NCI-H524 (cell line): ENCODE data around the gene MFAP2.
"Not testable (repeated sequence)": the region's sequence is repeated elsewhere in the genome, so short reads cannot be mapped to it uniquely, and the experiment has no call there.

Experiments
- DNase-seq, 2 experiments: peaks; one replicate each; lab custom pipeline; 2025; lab: John Stamatoyannopoulos, UW

The MFAP2 gene

DNA sequence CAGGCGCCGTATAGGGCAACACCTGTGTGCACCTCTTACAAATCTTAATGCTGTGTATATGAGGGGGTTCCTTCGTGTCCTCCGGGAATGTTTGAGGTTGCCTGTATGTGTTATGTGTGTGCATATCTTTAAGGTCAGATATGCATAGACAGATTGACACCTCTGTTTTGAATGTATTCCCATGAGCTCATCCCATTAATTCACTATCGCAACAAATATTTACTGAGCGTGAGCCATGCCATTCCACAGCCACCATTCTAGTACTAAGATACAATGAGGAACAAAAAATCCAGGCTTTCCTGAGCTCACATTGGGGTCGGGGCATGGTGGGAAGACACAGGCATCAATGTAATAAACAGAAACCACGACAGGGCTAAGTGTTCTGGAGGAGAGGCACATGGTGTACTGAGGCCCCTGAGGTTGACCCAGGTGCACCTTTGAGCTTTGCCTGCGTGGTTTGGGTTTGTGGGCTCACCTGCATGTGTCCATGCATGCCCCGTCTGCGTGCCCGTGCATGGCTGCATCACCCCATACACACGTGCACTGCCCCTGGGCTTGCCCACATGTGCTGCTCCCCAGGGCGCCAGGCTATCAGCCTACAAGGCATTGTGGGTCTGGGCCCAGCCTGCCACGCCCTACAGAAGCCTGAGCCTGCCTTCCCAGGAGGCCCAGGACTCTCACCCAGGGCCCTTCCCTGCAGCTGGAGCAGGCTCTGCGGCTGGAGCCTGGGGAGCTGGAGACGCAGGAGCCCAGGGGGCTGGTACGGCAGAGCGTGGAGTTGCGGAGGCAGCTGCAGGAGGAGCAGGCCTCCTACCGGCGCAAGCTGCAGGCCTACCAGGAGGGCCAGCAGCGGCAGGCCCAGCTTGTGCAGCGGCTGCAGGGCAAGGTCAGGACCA, 51.0 kb downstream of the MFAP2 start:
- not testable (repeated sequence) for DNase-seq

DNA sequence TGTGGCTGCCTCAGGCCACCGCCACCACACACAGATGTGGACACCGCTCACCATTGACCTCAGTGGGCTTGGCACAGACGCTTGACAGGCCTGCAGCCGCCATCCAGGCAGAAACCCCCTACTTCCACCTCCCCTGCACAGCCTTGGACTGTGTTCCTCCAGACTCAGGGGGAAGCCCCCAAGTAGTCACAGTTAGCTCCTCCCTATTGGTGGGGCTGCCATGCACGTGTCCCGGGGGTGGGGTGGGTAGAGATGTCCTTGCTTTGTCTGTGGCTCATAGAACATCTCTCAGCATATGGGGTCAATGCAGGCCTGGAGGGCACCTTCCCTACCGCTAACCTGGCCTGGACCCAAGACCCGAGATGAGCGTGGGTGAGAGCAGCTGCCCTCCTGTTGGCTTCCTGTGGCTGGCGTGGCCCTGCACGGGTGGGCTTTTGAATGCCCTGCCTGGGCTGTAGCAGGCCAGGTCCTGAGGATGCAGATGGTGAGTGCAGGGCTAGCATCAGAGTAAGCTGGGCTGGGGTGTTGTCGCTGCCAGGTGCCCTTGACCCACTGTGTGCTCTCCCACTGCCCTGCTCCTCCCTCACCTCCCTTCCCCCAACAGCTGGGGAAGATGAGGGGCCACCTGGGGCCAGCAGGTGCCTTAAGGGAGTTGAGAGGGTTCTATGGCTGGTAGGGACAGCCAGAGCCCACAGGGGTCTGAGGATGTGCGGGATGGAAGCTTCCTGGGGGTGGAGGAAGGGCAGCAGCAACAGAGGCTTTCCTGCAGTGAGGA, 52.5 kb downstream of the MFAP2 start:
- DNase-seq = no peak

DNA sequence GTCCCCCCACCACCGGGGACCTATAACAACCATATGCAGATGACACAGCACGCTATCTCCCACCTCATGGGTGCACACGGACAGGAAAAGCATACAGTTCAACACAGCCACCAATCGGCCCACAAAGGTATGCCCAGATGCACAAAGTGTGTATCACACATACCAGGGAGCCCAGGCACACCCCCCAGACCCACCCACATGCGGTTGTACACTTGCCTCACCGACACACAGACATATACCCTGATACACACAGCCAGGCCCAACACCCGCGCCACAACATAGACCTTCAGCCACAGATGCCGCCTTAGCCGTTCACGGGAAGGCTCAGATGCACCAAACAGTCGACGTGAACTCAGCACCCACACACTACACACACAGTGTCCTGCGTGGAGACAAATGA, 53.2 kb downstream of the MFAP2 start:
- DNase-seq = no peak

DNA sequence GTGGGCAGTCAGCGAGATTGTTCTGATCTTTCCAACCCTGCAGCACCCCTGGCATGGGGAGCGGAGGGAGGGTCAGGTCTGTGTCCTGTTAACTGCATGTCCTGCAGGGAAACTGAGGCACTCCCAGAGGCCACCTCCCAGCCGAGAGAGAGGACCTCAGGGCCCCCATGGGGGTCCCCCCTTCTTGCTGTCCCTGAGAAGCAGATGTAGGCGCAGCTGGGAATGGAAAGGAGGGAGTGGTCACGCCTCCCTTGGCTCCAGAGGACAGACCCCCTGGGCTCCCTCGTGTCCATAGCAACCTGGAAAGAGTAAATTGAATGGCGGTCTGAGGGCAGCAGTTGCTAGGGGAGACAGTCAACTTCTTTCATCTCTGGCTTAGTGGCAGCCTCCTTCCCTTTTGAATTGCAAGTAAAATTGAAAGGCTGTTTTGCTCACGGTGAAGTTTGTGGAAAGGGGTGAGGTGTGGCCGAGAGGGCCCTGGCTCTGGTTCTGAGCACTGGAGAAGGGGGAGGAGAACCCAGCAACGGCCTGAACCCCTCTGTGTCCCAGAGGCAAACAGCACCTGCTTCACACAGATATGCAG, 53.8 kb downstream of the MFAP2 start:
- no peak for DNase-seq

DNA sequence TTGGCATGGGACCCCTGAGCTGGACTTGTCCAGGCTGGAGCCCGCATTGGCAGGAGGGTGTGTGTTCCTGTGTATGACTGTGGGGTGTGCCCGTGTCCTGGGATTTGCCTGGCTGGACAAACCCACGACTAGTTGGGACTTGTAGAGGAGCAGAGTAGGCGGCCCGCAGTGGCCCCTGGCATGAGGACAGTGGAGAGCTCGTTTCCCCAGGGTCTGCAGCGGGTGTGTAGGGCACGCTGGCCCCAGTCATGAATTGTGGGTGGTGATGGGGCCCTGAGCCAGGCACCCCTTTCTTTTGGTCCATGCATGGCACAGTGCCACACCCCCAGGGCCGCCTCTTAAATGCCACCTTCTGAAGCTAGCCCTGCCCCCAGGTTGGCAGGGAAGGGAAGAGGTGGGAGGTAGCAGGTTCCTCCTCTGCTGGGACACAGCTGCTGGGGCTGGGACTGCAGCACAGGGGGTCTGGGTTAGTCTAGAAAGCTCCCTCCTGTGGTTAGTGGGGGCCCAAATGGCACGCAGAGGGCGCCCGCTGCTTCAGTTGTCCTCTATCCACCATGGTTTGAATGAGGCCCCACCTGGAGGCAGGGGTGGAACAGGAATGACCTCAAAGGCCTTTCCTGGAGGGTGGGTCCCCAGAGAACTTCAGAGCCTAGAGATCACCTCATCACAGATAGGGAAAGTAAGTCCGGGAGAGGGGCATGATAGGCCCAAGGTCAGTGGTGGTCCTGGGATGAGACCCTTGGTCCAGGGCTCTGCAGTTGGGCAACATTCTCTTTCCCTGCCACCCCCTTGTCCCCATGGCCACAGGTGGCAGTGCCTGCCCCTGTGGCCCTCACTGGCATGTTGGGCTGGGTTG, 54.6 kb downstream of the MFAP2 start:
- DNase-seq = no peak

DNA sequence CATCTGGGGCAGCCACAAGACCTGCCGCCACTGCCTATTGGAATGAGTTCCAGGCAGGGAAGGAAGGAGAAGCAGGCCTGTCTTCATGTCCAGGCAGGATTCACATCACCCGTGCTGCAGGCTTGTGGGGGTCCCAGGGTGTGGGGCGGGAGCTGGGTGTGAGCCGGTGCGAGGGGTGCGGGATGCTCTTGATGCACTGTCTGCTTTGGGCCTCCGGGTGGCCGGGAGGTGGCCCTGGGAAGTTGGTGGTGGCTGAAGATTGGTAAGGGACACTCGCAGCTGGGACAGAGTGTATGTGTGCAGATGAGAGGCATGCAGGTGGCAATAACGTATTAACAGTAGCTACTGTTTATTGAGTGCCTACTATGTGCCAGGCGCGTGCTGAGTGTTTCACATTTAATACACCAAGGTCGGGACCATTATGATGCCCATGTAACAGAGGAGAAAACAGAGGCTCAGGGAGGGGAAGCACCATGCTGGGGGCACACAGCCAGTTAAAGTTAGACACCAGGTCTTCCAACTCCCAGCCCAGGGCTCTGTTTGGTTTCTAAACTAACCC, 55.4 kb downstream of the MFAP2 start:
- DNase-seq = no peak
